HG03095 (cell line): ENCODE measurements around the gene DNAAF5.

Experiments used
- ATAC-seq: cut with Tn5 transposase; IDR thresholded peaks from one replicate; pipeline ENCODE4 v1.9.1; 2021; ENCODE audit warnings: moderate library complexity; ENCODE audit not compliant: unreplicated experiment

The DNAAF5 gene

DNA sequence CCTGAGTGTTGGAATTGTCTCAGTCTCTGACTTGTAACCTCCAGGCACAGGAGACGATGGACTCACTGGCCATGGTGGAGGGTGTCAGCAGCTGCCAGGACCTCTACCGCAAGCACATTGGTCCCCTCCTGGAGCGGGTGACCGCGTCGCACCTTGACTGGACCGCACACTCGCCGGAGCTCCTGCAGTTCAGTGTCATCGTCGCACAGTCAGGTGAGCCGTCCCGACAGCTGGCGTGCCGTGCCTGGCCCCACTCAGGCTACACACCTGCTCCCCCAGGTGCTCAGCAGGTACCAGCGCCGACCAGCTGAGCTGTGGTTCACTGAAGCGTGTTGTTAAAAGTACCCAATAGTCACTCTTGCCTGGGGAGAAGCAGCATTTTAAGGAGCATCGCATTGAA is 37.3 kb downstream of the DNAAF5 start:
- no peak for ATAC-seq

DNA sequence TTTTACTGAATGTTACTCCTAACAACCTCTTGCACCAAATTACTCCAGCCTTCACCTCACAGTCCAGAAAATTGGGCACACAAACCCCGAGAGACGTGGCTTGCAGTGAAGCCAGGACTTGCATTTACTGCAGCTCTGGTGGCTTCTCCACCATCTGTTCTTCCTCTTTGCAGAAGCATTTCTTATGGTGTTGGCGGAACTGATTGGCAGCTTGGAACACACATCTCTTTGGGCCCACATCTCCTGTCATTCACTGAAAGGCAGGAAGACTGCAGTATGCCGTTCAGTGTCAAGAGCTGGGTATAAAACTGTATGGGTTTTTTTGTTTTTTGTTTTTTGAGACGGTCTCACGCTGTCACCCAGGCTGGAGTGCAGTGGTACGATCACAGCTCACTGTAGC is 38.9 kb downstream of the DNAAF5 start:
- no peak for ATAC-seq

- ATAC-seq = no peak
These were observed 41.1 kb downstream of the DNAAF5 start for GRCh38 chr7:767580-767940.

- ATAC-seq = no peak
These were observed 41.6 kb downstream of the DNAAF5 start for GRCh38 chr7:767941-768731.

GRCh38 chr7:768881-769504 is 42.5 kb downstream of the DNAAF5 start:
- no peak for ATAC-seq

DNA sequence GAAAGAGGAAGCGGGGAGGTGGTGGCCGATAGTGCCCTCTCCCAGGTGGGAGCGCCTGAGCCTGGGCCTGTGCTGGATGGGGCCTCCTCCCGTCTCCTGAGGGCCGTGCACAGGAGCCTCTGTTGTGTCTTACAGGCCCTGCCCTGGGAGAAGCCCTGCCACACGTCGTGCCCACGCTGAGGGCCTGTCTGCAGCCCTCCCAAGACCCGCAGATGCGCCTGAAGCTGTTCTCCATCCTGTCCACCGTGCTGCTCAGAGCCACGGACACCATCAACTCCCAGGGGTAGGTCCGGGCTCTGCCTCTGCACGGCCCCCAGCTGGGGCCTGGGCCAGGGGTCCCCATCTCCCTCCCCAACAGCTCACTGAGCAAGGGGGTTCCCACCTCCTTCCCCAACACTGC is 43.8 kb downstream of the DNAAF5 start:
- no peak for ATAC-seq

GRCh38 chr7:770741-771166 is 44.3 kb downstream of the DNAAF5 start:
- no peak for ATAC-seq

GRCh38 chr7:771234-772004 is 44.9 kb downstream of the DNAAF5 start:
- ATAC-seq = no peak

GRCh38 chr7:772005-772294 is 45.5 kb downstream of the DNAAF5 start:
- ATAC-seq = no peak

DNA sequence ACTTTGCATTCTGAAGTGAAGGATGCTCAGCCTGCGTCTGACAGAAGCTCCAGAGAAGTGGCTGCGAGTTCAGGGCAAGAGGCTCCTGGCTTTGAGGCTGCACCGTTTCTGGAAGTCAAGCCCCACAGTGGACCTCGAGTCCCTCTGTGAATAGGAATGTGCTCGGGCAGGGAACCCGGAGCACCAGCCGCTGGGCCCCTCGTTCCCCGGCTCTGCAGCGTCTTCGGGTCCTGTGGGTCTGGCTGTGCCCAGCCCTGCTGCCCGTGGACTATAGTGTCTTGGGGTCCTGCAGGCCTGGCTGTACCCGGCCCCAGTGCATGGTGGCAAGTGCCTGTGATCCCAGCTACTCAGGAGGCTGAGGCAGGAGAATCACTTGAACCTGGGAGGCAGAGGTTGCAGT is 45.9 kb downstream of the DNAAF5 start:
- ATAC-seq = no peak

- ATAC-seq = no peak
These were observed 46.5 kb downstream of the DNAAF5 start for GRCh38 chr7:772861-773621.

- no peak for ATAC-seq
These were observed 47.1 kb downstream of the DNAAF5 start for GRCh38 chr7:773622-773915.

- no peak for ATAC-seq
These were observed 47.9 kb downstream of the DNAAF5 start for GRCh38 chr7:774161-775109.

DNA sequence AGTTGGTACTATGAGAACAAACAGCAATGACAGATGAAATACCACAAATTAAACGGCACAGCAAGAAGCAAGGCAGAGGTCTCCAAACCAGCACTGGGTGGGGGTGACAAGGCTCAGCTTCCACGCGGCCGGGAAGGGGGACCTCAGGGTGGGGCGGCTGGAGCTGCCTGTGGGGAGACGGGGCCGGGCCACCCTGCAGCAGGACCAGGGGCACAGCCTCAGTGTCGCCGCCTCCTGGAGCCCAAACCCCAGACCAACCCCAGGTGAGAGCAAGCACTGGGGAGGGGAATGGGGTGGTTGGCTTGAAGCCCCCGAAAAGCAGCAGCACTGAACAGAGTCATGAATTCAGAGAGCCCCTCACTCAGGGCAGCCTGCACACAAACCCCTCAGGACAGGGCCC is 49.9 kb downstream of the DNAAF5 start:
- ATAC-seq = no peak

- ATAC-seq = no peak
These were observed 50.7 kb downstream of the DNAAF5 start for GRCh38 chr7:776992-777727.

DNA sequence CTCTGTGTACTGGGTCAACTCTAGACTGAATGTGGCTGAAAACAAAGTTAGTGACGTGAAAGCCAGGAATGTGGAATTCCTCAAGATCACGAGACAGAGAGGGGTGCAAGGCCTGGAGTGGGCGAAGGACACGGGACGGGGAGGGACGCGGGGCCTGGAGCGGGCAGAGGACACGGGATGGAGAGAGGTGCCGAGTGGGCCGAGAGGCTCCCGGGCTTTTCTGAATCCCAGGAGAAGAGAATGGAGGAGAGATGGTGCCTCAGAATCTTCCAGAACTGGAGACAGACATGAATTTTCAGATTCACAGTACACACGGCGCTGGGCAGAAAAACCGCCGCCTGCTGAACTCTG is 51.2 kb downstream of the DNAAF5 start:
- ATAC-seq = no peak

DNA sequence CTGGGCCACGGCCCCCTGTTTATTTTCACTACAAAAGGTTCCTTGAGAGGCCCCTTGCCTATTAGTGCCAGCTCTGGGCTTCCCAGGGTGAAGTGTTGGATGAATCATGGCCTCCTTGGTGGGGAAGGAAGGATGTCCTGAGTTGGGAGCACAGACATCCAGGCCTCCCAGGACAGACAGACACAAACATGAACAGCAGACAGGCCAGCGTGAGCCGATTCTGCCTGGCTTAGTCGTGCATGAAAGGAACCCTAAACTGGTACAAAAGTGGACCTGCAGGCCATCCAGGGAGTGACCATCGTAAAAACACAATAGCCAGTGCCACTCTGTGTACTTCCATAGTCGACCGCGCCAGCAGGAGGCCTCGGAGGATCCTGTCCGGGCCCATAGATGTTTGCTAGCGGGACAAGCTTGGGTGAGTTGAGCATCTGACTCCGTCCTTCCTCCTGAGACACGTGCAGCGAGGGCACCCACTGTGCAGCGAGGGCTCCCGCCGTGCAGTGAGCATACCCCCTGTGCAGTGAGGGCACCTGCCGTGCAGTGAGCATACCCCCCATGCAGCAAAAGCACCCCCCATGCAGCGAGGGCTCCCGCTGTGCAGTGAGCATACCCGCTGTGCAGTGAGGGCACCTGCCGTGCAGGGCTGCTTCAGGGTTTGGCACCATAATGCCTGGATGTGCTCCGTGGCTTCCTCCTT is 51.9 kb downstream of the DNAAF5 start:
- ATAC-seq = no peak

- no peak for ATAC-seq
These were observed 52.5 kb downstream of the DNAAF5 start for GRCh38 chr7:778968-779451.

DNA sequence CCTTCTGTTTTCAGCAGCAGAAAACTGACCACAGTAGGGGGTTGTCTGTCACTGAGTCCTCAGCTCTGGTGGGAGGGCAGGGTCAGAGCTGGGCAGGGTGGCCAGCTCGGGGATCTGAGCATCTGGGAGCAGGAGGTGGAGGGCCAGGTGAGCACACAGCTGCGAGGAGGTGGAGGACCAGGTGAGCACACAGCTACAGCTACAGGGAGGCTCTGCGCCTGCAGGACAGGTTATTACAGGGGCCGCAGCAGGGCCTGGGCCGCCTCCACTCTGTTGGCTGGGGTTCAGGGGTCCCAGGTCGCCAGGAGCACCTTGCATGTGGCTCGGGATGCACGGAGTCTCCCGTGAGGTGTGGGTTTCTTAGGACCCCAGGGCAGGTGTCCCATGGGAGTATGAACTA is 53.0 kb downstream of the DNAAF5 start:
- ATAC-seq = no peak
